GM23248 (cell line): ENCODE results near the gene HSD3B2. TPM values are rescaled to one million over a fixed set of nuclear protein-coding genes. Genes with fewer than 3 reads are reported as not detected.
A peak's percentile ranks its signal among the peaks of the same experiment; 100 is the strongest.

Experiments
- DNase-seq: peaks from one replicate; pipeline ENCODE4 v3.0.0-alpha.2; 2015
- H2AFZ ChIP-seq: fragments of 200-600 bp; sonication (generic); 2 replicates; pipeline ENCODE4 v1.6.1; 2016; ENCODE audit warnings: antibody characterized with exemption
- H3F3A ChIP-seq: fragments of 200-600 bp; sonication (generic); 2 replicates; pipeline ENCODE4 v1.6.1; 2016; ENCODE audit warnings: mild to moderate bottlenecking, antibody characterized with exemption, mixed run types; ENCODE audit not compliant: insufficient read depth
- H3K27ac ChIP-seq: fragments of 200-600 bp; sonication (generic); 2 replicates; pipeline ENCODE4 v1.5.1; 2016; ENCODE audit warnings: mild to moderate bottlenecking
- H3K27me3 ChIP-seq: fragments of 200-600 bp; sonication (generic); replicated peaks from 2 replicates; pipeline ENCODE4 v1.6.1; 2016; ENCODE audit warnings: mild to moderate bottlenecking; ENCODE audit not compliant: insufficient read depth
- H3K36me3 ChIP-seq: fragments of 200-600 bp; sonication (generic); 2 replicates; pipeline ENCODE4 v1.6.1; 2016; ENCODE audit warnings: low read depth, mild to moderate bottlenecking
- H3K4me1 ChIP-seq: fragments of 200-600 bp; sonication (generic); 2 replicates; pipeline ENCODE4 v1.6.1; 2016; ENCODE audit warnings: mild to moderate bottlenecking; ENCODE audit not compliant: insufficient read depth
- H3K4me2 ChIP-seq: fragments of 200-600 bp; sonication (generic); one replicate; pipeline ENCODE4 v1.6.1; 2016; ENCODE audit warnings: mild to moderate bottlenecking; ENCODE audit not compliant: unreplicated experiment
- H3K4me3 ChIP-seq: fragments of 200-600 bp; sonication (generic); 2 replicates; pipeline ENCODE4 v1.5.1; 2016; ENCODE audit warnings: mild to moderate bottlenecking
- H3K79me2 ChIP-seq: fragments of 200-600 bp; sonication (generic); 2 replicates; pipeline ENCODE4 v1.6.1; 2016; ENCODE audit warnings: mild to moderate bottlenecking; ENCODE audit not compliant: insufficient read depth
- H3K9ac ChIP-seq: fragments of 200-600 bp; sonication (generic); 2 replicates; pipeline ENCODE4 v1.6.1; 2016; ENCODE audit warnings: mild to moderate bottlenecking
- H3K9me2 ChIP-seq: fragments of 200-600 bp; sonication (generic); 2 replicates; pipeline ENCODE4 v1.6.1; 2016; ENCODE audit warnings: mixed run types, mild to moderate bottlenecking, moderate library complexity; ENCODE audit not compliant: insufficient read depth
- H3K9me3 ChIP-seq: fragments of 200-600 bp; sonication (generic); one replicate; pipeline ENCODE4 v1.6.1; 2017; ENCODE audit warnings: low read depth
- H4K20me1 ChIP-seq: fragments of 200-600 bp; sonication (generic); 2 replicates; pipeline ENCODE4 v1.6.0; 2016; ENCODE audit not compliant: insufficient read depth
- EZH2 ChIP-seq: fragments of 200-600 bp; sonication (generic); IDR thresholded peaks from 2 replicates; pipeline ENCODE4 v1.6.1; 2018; ENCODE audit warnings: antibody characterized with exemption, mild to moderate bottlenecking; ENCODE audit not compliant: insufficient read depth, poor library complexity, severe bottlenecking
- EZH2phosphoT487 ChIP-seq: fragments of 200-600 bp; sonication (generic); IDR thresholded peaks from 2 replicates; pipeline ENCODE4 v1.6.1; 2018; ENCODE audit warnings: antibody characterized with exemption, moderate library complexity, mild to moderate bottlenecking, low read depth; ENCODE audit not compliant: insufficient read depth
- WGBS, 2 experiments: methylation state at CpG; one replicate each; pipeline ENCODE4 v1.1.6; 2015 to 2017; ENCODE audit warnings: low lambda C conversion rate in 2 of 2, low coverage in 1 of 2; ENCODE audit errors: missing lambda C conversion rate in 2 of 2; 5-methylcytosine and 5-hydroxymethylcytosine counted together
- in situ Hi-C: fragments of 300-500 bp; cut with MboI; formaldehyde crosslinking; loops from 2 replicates; pipeline ENCODE4 v1.15.0; 2020
- polyA plus RNA-seq: library from polyadenylated mRNA; unstranded; fragments of >200 nt; fragmentation: Nextera tagmentation; extraction: Ambion mirVana; gene quantifications from 2 replicates; pipeline ENCODE4 v1.2.1, GENCODE V29; 2016
- total RNA-seq: library from RNA; depleted of rRNA; stranded (reverse); fragments of >200 nt; shearing (Covaris generic); gene quantifications from 2 replicates; pipeline ENCODE4 v1.2.3, GENCODE V29; 2014

The HSD3B2 gene
- total and polyA plus RNA-seq, 2 experiments from 2014 or later: not detected

GRCh38 chr1:119452091-119452490 lies 37.1 kb downstream of the HSD3B2 start:
- H3K4me1 ChIP-seq: peaks cover 14% of the 10 kb centered on the region
- in situ Hi-C loops: no loop called here
- no peak overlapping the region for H3K27ac ChIP-seq
- no peaks in the 10 kb centered on the region for H3K79me2 ChIP-seq
- H3K9ac ChIP-seq: no peak overlapping the region
- 0 out of 2 replicates have a peak, but pooled peaks cover 3% of the 10 kb centered on the region for H3F3A ChIP-seq
- 25 to 37% methylated on average over 2 of the region's 2 CpGs for WGBS, 2 experiments
- H4K20me1 ChIP-seq: no peaks in the 10 kb centered on the region
- no peaks in the 10 kb centered on the region for H3K36me3 ChIP-seq
- no peak overlapping the region for H3K4me3 ChIP-seq
- no peak for DNase-seq
- no peaks in the 10 kb centered on the region for H3K9me3 ChIP-seq
- TF ChIP-seq EZH2 (no peak), EZH2phosphoT487 (no peak)
- H3K4me2 ChIP-seq: no peak overlapping the region
- peaks cover 36% of the 10 kb centered on the region for H3K27me3 ChIP-seq
- no peaks in the 10 kb centered on the region for H3K9me2 ChIP-seq
- H2AFZ ChIP-seq: no peak overlapping the region

- no peaks in the 10 kb centered on the region for H3K9me3 ChIP-seq
- DNase-seq: peak; percentile 92
- H3K36me3 ChIP-seq: no peaks in the 10 kb centered on the region
- in situ Hi-C loops: no loop called here
- no peaks in the 10 kb centered on the region for H3K9me2 ChIP-seq
- peaks cover 14% of the 10 kb centered on the region for H3K4me1 ChIP-seq
- H3K79me2 ChIP-seq: no peaks in the 10 kb centered on the region
- H3F3A ChIP-seq: 0 out of 2 replicates have a peak, but pooled peaks cover 3% of the 10 kb centered on the region
- H2AFZ ChIP-seq: no peak overlapping the region
- peak overlapping the region; percentile 23 for H3K4me2 ChIP-seq
- no peaks in the 10 kb centered on the region for H4K20me1 ChIP-seq
- TF ChIP-seq EZH2phosphoT487 (peak; percentile 83; the same call in 1 of the 2 replicates), EZH2 (no peak)
- no peak overlapping the region for H3K27ac ChIP-seq
- no peak overlapping the region for H3K9ac ChIP-seq
- no peak overlapping the region for H3K4me3 ChIP-seq
- WGBS, 2 experiments: 0 to 3% methylated on average over 3 of the region's 3 CpGs
- H3K27me3 ChIP-seq: peaks cover 36% of the 10 kb centered on the region
Observed at GRCh38 chr1:119453021-119453420, 38.1 kb downstream of the HSD3B2 start.

GRCh38 chr1:119462964-119463363 lies 48.0 kb downstream of the HSD3B2 start:
- no peak for DNase-seq
- H3F3A ChIP-seq: no peaks in the 10 kb centered on the region
- H3K4me1 ChIP-seq: no peaks in the 10 kb centered on the region
- H3K79me2 ChIP-seq: no peaks in the 10 kb centered on the region
- 51 to 62% methylated on average over 2 of the region's 2 CpGs for WGBS, 2 experiments
- no peak overlapping the region for H3K4me2 ChIP-seq
- no peak overlapping the region for H2AFZ ChIP-seq
- no peak overlapping the region for H3K9ac ChIP-seq
- no peaks in the 10 kb centered on the region for H3K9me2 ChIP-seq
- H3K4me3 ChIP-seq: no peak overlapping the region
- no peaks in the 10 kb centered on the region for H3K36me3 ChIP-seq
- in situ Hi-C loops: no loop called here
- peaks cover 39% of the 10 kb centered on the region for H3K27me3 ChIP-seq
- H4K20me1 ChIP-seq: no peaks in the 10 kb centered on the region
- TF ChIP-seq EZH2 (no peak), EZH2phosphoT487 (no peak)
- H3K27ac ChIP-seq: no peak overlapping the region
- H3K9me3 ChIP-seq: no peaks in the 10 kb centered on the region

- Histone ChIP-seq H3K9ac (no peak overlapping the region), H3K36me3 (no peaks in the 10 kb centered on the region), H3K4me3 (no peak overlapping the region), H3K9me2 (no peaks in the 10 kb centered on the region), H3K4me1 (no peaks in the 10 kb centered on the region), H3K79me2 (no peaks in the 10 kb centered on the region), H3K4me2 (no peak overlapping the region), H3K27me3 (peaks cover 37% of the 10 kb centered on the region), H3K27ac (no peak overlapping the region), H3F3A (no peaks in the 10 kb centered on the region), H3K9me3 (no peaks in the 10 kb centered on the region), H4K20me1 (no peaks in the 10 kb centered on the region), H2AFZ (no peak overlapping the region)
- DNase-seq: no peak
- TF ChIP-seq EZH2 (no peak), EZH2phosphoT487 (no peak)
- 48 to 50% methylated on average over 2 of the region's 2 CpGs for WGBS, 2 experiments
- in situ Hi-C loops: no loop called here
Observed at GRCh38 chr1:119463569-119463968, 48.6 kb downstream of the HSD3B2 start.

GRCh38 chr1:119466445-119466844 lies 51.5 kb downstream of the HSD3B2 start:
- Histone ChIP-seq H3K36me3 (no peaks in the 10 kb centered on the region), H3K79me2 (no peaks in the 10 kb centered on the region), H3K9me3 (no peaks in the 10 kb centered on the region), H3K4me2 (no peak overlapping the region), H3K4me3 (no peak overlapping the region), H3F3A (no peaks in the 10 kb centered on the region), H3K27ac (no peak overlapping the region), H4K20me1 (no peaks in the 10 kb centered on the region), H3K9ac (no peak overlapping the region), H3K27me3 (peaks cover 36% of the 10 kb centered on the region), H2AFZ (no peak overlapping the region), H3K9me2 (no peaks in the 10 kb centered on the region), H3K4me1 (no peaks in the 10 kb centered on the region)
- in situ Hi-C loops: no loop called here
- no peak for TF ChIP-seq EZH2
- TF ChIP-seq EZH2phosphoT487: no peak
- DNase-seq: no peak
- 22 to 36% methylated on average over 2 of the region's 2 CpGs for WGBS, 2 experiments
